ENCODE results near the gene ZNF439. TPM values are rescaled to one million over a fixed set of nuclear protein-coding genes. Genes with fewer than 3 reads are reported as not detected.

Gene ZNF439
- total RNA-seq: 6.0 and 6.6 TPM in 2 replicates
- long read RNA-seq, partial matches to known transcripts: 0 of 11 reads
- long read RNA-seq, other reads (novel, unspliced or antisense): 11 of 11 reads

DNA sequence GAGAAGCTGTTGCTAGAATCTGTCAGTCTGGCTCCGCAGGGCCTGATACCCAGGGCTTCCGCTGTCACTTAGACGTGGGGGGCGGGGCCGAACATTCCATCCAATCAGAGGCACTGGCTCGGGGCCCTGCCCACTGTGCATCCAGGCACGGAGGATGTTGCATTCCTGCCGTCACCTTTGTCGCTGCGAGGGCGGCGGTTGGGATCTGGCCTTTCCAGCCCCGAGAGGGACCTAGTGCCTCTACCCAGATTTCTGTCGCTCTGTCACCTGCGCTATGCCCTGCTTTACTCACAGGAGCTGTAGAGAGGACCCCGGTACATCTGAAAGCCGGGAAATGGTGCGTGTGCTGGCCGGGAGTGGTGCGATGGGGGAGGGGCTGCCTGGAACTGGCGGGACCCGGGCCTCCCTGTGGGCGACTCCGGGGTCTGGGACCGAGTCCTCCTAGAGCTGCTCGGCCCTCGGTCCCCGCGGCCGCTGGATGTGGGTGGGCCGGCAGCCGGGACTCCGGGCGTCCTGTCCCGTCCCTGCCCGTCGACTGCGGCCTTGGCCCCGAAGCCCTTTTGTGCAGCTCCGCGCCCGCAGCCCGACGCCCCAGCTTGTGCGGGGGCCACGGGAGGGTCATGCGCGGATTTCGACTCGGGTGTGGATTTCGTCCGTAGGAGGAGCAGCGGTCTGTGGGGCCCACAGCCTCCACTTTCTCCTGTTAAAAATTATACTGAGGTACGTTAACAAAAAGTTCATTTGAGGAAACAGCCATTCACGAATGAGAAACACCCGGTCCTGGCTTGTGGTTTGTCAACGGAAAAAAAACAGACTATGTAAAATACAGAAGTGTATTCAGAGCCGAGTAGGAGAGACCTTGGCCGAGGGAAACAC lies at the start of gene ZNF439:
TSS of gene ZNF439 (plus strand) at position 133 of the 876 bp plus-strand sequence. CDS start at position 275, 142 bp downstream.
- Mint-ChIP-seq H3K27ac (ENCODE audit: unreplicated experiment) (peak within 1 kb of the TSS; percentile 91), H3K4me1 (peaks cover 17% of the 10 kb centered on the region), H3K4me3 (peak within 1 kb of the TSS; percentile 88), H3K9me3 (peaks cover 3% of the 10 kb centered on the region), H3K27me3 (ENCODE audit: low read depth) (no peaks in the 10 kb centered on the region), H3K36me3 (ENCODE audit: low read depth) (peaks cover 7% of the 10 kb centered on the region)
- TF ChIP-seq, protein P1, sequence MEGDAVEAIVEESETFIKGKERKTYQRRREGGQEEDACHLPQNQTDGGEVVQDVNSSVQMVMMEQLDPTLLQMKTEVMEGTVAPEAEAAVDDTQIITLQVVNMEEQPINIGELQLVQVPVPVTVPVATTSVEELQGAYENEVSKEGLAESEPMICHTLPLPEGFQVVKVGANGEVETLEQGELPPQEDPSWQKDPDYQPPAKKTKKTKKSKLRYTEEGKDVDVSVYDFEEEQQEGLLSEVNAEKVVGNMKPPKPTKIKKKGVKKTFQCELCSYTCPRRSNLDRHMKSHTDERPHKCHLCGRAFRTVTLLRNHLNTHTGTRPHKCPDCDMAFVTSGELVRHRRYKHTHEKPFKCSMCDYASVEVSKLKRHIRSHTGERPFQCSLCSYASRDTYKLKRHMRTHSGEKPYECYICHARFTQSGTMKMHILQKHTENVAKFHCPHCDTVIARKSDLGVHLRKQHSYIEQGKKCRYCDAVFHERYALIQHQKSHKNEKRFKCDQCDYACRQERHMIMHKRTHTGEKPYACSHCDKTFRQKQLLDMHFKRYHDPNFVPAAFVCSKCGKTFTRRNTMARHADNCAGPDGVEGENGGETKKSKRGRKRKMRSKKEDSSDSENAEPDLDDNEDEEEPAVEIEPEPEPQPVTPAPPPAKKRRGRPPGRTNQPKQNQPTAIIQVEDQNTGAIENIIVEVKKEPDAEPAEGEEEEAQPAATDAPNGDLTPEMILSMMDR (conservative IDR thresholded peaks at IDR 0.05): no peak
- peak; percentile 50 for DNase-seq (ENCODE audit: low read depth, low spot score)

- H3K36me3 Mint-ChIP-seq (ENCODE audit: low read depth): peaks cover 75% of the 10 kb centered on the region
- DNase-seq (ENCODE audit: low read depth, low spot score): no peak
- peaks cover 32% of the 10 kb centered on the region for H3K9me3 Mint-ChIP-seq
- TF ChIP-seq, protein P1 (conservative IDR thresholded peaks at IDR 0.05): no peak
- no peaks in the 10 kb centered on the region for H3K27me3 Mint-ChIP-seq (ENCODE audit: low read depth)
- H3K4me3 Mint-ChIP-seq: no peak overlapping the region
- no peak overlapping the region for H3K27ac Mint-ChIP-seq (ENCODE audit: unreplicated experiment)
- H3K4me1 Mint-ChIP-seq: no peaks in the 10 kb centered on the region
These were observed 42.0 kb upstream of the ZNF439 start for GRCh38 chr19:11806354-11807098.

DNA sequence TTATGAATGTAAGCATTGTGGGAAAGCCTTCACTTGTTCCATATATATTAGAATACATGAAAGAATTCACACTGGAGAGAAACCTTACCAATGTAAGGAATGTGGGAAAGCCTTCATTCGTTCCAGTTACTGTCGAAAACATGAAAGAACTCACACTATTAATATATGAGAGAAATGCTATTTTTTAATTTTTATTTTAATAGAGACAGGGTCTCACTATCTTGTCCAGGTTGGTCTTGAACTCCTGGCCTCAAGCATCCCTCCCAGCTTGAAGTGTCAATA lies 41.5 kb upstream of the ZNF439 start:
- Mint-ChIP-seq H3K27ac (ENCODE audit: unreplicated experiment) (no peak overlapping the region), H3K27me3 (ENCODE audit: low read depth) (no peaks in the 10 kb centered on the region), H3K9me3 (peaks cover 32% of the 10 kb centered on the region), H3K36me3 (ENCODE audit: low read depth) (peaks cover 76% of the 10 kb centered on the region), H3K4me3 (no peak overlapping the region), H3K4me1 (no peaks in the 10 kb centered on the region)
- DNase-seq (ENCODE audit: low read depth, low spot score): no peak
- TF ChIP-seq, protein P1 (conservative IDR thresholded peaks at IDR 0.05): no peak

DNA sequence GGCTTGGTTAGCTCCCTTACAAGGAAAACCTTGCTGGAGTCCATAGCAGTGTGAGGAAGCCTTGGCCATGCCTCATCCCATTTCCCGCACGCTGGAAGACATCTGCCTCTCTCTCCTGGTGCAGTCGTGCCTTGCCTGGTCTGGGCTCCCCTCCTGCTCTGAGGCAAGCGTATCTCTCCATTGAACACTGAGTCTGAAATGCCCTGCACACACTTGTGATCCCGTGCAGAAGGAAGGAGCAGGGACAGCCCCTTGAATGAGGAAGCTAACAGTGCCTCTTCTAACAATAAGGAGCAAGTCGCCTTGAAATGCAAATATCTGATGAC lies 34.9 kb upstream of the ZNF439 start:
- DNase-seq (ENCODE audit: low read depth, low spot score): no peak
- Mint-ChIP-seq H3K4me3 (peak overlapping the region; percentile 88), H3K4me1 (peaks cover 23% of the 10 kb centered on the region), H3K27ac (ENCODE audit: unreplicated experiment) (peak overlapping the region; percentile 76), H3K9me3 (peaks cover 13% of the 10 kb centered on the region), H3K27me3 (ENCODE audit: low read depth) (no peaks in the 10 kb centered on the region), H3K36me3 (ENCODE audit: low read depth) (peaks cover 71% of the 10 kb centered on the region)
- TF ChIP-seq, protein P1 (conservative IDR thresholded peaks at IDR 0.05): no peak

- no peaks in the 10 kb centered on the region for H3K27me3 Mint-ChIP-seq (ENCODE audit: low read depth)
- TF ChIP-seq, protein P1 (conservative IDR thresholded peaks at IDR 0.05): no peak
- peak within 1 kb of the TSS; percentile 98 for H3K27ac Mint-ChIP-seq (ENCODE audit: unreplicated experiment)
- peak; percentile 94 for DNase-seq (ENCODE audit: low read depth, low spot score)
- H3K4me3 Mint-ChIP-seq: peak within 1 kb of the TSS; percentile 93
- H3K9me3 Mint-ChIP-seq: peaks cover 11% of the 10 kb centered on the region
- peaks cover 68% of the 10 kb centered on the region for H3K36me3 Mint-ChIP-seq (ENCODE audit: low read depth)
- peaks cover 23% of the 10 kb centered on the region for H3K4me1 Mint-ChIP-seq
These were observed 34.4 kb upstream of the ZNF439 start, which contains the start of gene ZNF440 for GRCh38 chr19:11814029-11814699. TSS of gene ZNF440 (plus strand) at chr19:11814273. CDS start at chr19:11814448, 175 bp downstream.
